Hepatocyte (in vitro differentiated cells): ENCODE data around the gene SH3RF3.

Experiments used
- CTCF ChIP-seq: fragments of 200-600 bp; sonication (generic); IDR thresholded peaks from 2 replicates; pipeline ENCODE4 v1.5.1; 2016; ENCODE audit warnings: antibody characterized with exemption, mild to moderate bottlenecking; ENCODE audit not compliant: poor library complexity
- EZH2 ChIP-seq: fragments of 200-600 bp; sonication (generic); IDR thresholded peaks from 2 replicates; pipeline ENCODE4 v1.6.1; 2016; ENCODE audit warnings: antibody characterized with exemption, mild to moderate bottlenecking, borderline replicate concordance

- TF ChIP-seq EZH2 (no peak), CTCF (no peak)
Measured at GRCh38 chr2:109184368-109184767, 55.4 kb downstream of the SH3RF3 start.
